Measurements from ENCODE around the gene DNAJC10.
A peak's percentile ranks its signal among the peaks of the same experiment; 100 is the strongest.
"Not testable (repeated sequence)": the region's sequence is repeated elsewhere in the genome, so short reads cannot be mapped to it uniquely, and the experiment has no call there.

Gene DNAJC10, protein sequence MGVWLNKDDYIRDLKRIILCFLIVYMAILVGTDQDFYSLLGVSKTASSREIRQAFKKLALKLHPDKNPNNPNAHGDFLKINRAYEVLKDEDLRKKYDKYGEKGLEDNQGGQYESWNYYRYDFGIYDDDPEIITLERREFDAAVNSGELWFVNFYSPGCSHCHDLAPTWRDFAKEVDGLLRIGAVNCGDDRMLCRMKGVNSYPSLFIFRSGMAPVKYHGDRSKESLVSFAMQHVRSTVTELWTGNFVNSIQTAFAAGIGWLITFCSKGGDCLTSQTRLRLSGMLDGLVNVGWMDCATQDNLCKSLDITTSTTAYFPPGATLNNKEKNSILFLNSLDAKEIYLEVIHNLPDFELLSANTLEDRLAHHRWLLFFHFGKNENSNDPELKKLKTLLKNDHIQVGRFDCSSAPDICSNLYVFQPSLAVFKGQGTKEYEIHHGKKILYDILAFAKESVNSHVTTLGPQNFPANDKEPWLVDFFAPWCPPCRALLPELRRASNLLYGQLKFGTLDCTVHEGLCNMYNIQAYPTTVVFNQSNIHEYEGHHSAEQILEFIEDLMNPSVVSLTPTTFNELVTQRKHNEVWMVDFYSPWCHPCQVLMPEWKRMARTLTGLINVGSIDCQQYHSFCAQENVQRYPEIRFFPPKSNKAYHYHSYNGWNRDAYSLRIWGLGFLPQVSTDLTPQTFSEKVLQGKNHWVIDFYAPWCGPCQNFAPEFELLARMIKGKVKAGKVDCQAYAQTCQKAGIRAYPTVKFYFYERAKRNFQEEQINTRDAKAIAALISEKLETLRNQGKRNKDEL

DNA sequence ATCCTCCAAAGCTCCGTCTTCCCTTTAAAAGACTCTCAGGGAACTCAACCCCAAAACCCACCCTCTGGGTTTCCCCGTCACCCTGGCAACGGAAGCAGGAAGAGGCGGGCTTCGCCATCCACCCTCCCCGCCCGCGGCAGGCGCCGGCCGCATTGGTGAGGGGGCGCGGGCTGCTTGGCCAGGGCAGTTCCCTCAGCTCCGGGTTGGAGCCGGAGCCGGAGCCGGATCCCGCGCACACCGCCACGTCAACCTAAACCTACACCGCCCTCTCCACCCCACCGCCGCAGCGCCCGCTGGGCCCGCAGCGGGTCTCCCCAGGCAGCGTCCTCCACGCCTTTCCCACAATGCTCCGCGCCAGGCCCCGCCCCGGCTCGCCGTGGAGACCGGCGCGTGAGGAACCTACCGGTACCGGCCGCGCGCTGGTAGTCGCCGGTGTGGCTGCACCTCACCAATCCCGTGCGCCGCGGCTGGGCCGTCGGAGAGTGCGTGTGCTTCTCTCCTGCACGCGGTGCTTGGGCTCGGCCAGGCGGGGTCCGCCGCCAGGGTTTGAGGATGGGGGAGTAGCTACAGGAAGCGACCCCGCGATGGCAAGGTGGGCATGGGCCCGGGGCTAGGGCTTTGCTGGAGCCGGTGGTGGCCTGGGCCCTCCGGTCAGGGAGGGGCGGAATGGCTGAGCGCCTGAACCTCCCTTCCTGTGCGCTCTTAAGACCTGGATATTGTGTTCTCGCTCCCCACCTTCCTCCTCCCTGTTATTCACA is at the start of gene DNAJC10:
Gene DNAJC10, plus strand, starts transcription at position 366 of the 758 bp plus-strand sequence. CDS start 1,830 bp downstream, outside the sequence.
- peak; percentile 98 for DNase-seq

- DNase-seq, result peak; percentile 67
Measured at GRCh38 chr2:182666674-182667314, 49.3 kb upstream of the DNAJC10 start.

- DNase-seq, result no peak
Measured at GRCh38 chr2:182667315-182667695, 48.8 kb upstream of the DNAJC10 start.

DNA sequence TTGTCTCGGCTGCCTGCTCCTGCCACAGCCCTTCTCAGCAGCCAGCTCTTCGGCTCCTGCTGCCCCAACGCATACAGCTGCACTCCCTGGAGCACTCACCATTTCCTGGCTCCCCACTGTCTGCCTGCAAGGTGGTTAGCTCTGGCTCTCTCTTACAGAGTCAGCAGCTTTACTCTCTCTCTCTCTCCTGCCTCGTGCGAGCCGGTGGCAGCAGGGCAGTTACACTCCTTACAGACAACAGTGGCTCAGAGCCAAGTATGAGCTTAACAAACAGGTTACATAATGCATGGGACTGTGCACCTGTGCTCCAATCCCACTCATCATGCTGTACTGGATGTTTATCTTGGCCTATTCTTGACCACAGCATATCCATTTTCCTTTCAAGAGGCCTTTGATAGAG is 47.4 kb upstream of the DNAJC10 start:
- no peak for DNase-seq

GRCh38 chr2:182672466-182673165 is 43.4 kb upstream of the DNAJC10 start:
- no peak for DNase-seq

- no peak for DNase-seq
Measured at GRCh38 chr2:182680837-182681236, 35.2 kb upstream of the DNAJC10 start.

DNA sequence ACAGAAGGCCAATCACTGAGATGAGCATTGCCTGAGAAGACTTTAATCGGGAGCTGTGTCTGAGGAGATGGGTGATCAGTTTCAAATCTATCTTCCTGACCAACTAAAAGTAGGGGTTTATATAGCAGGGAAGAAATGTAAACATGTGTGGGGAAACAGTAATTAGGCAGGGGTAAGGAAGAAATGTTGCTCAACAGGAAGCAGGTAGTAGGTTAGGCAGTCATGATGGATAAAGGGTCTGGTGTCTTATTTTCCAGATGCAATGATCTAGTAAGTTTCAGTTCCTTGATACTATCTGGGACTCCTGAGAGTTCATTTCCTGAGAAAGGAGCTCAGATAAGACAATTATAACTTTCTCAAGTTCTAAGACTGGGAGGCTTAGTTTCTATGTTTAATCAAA is 33.8 kb upstream of the DNAJC10 start:
- DNase-seq, result no peak

DNA sequence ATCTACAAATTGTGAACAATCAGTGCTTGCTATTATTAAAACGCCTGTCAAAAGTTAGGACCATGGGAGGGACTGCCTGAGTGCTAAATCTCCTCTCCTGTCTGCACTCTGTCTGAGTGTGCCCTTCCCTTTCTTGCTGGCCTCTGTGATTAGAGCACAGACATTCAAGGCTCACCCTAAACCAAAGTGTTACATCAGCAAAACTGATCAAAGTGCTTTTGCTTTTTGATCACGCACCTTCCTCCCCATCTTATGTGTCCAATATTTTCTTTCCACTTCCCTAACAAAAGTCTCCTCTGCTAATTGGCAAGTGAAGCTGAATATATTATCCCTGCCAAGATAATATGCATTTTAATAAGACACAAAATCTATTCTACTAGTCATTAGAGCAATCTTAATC is 30.5 kb upstream of the DNAJC10 start:
- no peak for DNase-seq

GRCh38 chr2:182686763-182687162 is 29.3 kb upstream of the DNAJC10 start:
- not testable (repeated sequence) for DNase-seq

GRCh38 chr2:182694189-182694588 is 21.9 kb upstream of the DNAJC10 start:
- DNase-seq, result no peak

GRCh38 chr2:182695776-182696175 is 20.3 kb upstream of the DNAJC10 start:
- no peak for DNase-seq

DNA sequence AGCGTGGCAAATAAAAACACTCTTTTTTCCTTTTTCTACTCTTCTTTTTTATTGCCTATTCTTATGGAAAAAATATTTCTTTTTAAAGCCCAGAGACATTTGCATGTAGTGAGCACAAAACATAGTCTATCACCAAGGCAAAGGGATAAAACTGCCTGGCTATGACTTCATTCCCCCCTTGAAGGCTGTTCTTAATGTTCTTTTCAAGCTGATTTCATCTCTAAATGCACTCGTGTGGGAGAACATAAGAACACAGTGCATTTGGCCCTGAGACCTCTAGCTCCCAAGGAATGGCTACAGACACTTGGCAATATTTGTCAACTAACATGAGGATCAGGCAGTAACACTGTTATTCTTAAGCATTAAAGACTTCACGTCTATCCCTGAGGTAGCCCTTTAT is 17.4 kb upstream of the DNAJC10 start:
- DNase-seq, result no peak

DNA sequence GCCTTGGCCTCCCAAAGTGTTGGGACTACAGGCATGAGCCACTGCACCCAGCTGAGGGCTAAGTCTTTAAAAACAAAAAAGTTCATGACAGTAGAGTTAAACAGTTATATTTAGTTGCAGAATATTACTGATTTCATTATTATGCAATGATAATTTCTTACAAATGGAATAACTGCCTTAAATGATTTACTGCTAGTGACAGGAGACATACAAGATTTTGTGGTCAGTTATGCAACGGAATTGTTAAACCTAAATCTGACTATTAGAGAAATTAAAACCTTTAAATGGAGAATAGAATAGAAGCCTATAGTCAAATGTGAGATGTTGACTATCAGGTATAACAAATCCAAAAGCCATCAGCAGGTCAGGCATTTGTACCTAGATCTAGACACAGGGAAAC is 10.3 kb upstream of the DNAJC10 start:
- DNase-seq, result no peak

GRCh38 chr2:182706751-182707150 is 9.3 kb upstream of the DNAJC10 start:
- no peak for DNase-seq

- DNase-seq, result peak; percentile 71
Measured at GRCh38 chr2:182713601-182714000, 2.5 kb upstream of the DNAJC10 start.

DNA sequence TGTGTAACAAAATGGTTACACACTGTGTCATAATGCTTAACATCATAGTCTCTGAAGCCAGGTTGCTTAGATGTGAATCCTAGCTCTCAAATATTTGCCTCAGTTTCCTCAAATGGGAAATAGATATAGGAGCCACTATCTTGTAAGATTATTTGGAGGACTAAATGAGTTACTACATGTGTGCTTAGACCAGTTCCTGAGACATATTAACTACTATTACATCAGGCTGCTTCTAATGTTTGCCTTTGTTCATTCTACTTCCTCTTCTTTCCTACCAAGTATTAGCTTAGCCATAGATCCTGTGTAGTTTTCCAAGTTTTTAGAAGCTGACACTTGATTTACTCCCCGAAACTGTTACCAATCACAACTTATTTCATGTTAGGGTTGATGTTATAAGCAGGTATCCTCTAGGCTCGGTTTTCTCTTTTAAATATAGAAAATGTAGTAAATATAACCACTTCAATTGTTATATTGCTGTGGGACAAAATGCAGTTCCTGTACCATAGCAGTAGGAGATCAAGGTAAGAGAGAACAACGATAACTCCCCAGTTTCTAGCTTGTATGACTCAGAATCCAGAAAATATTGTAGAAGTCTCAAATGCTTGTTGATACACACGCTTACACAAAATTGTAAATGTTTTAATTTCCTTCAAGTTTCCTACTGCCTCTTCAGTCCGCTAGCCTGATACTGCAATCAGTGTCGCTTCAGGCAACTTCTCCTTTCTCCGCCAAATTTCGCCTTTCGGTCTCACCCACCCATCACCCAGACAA is 751 bp upstream of the DNAJC10 start:
- DNase-seq, result peak; percentile 79

DNA sequence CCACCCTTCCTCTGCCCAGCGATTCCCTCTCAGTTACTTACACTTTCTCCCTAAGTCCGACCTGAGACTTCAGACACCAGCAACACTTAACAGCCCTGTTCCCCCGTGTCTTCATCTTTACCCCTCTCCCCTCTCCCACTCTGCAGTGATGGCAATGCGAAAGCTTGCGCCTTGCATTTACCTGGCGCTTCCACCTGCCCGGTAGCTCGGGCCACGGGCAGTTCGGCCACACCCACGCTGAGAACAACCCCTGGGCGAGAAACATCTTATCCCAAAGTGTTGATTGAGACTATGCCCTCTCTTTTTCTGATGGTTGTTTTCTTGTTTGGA is 558 bp downstream of the DNAJC10 start:
- DNase-seq, result no peak

DNA sequence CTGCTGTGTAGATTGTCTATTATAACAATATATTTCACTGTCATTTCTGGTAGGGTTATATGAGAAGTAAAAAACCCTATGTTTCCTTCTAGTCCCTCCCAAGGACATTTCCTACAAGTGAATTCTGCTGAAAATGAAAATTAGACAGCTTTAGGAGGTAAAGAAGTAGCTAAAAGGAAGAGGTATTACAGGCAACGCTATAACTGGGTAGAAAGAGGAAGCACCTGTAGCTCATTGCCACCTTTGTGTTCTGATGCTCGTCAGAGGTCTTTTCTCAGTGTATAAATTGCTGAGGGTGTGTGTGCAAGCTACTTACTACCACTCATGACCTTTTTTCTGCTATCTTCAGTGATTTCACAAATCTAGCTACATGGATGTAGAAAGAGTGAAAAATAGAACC is 1.4 kb downstream of the DNAJC10 start:
- DNase-seq, result peak; percentile 30

GRCh38 chr2:182717816-182718215 is 1.8 kb downstream of the DNAJC10 start:
- no peak for DNase-seq

DNA sequence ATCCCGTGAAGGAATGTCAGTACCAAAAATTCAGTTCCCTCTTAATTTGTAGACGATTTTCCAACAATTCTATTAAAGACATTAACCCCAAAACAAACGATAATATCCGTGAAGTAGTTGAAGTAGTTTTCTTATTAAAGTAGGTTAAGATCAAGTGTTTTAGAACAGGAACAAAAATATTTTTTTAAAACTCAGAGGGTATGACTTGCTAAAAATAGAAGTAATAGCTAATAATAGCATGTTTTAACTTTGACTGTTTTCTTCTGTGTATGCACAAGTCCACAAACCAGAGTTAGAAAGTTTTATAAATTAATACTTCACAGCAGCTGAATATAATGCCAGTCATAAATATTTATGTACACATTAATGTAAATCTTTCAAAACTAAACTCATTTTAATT is 2.4 kb downstream of the DNAJC10 start:
- no peak for DNase-seq

GRCh38 chr2:182719116-182719515 is 3.1 kb downstream of the DNAJC10 start:
- DNase-seq, result not testable (repeated sequence)

- no peak for DNase-seq
Measured at GRCh38 chr2:182724656-182725055, 8.6 kb downstream of the DNAJC10 start.
